GM12865 (cell line): ENCODE data around the gene MRO.
A peak's percentile ranks its signal among the peaks of the same experiment; 100 is the strongest.
"Not testable (repeated sequence)": the region's sequence is repeated elsewhere in the genome, so short reads cannot be mapped to it uniquely, and the experiment has no call there.

ENCODE experiments used
- DNase-seq: peaks from one replicate; pipeline ENCODE4 v3.0.0; 2010; ENCODE audit warnings: low read depth
- H3K4me3 ChIP-seq: 2 replicates; pipeline ENCODE4 v1.5.1; 2011; ENCODE audit warnings: mild to moderate bottlenecking, low read depth, low read length, control low read depth
- TF ChIP-seq, protein P1 (sequence below): IDR thresholded peaks from 2 replicates; pipeline ENCODE4 v1.5.1; 2011; ENCODE audit warnings: low read length, control low read depth, low read depth, inconsistent platforms; ENCODE audit not compliant: insufficient read depth; ENCODE audit errors: missing control alignments

Gene MRO

DNA sequence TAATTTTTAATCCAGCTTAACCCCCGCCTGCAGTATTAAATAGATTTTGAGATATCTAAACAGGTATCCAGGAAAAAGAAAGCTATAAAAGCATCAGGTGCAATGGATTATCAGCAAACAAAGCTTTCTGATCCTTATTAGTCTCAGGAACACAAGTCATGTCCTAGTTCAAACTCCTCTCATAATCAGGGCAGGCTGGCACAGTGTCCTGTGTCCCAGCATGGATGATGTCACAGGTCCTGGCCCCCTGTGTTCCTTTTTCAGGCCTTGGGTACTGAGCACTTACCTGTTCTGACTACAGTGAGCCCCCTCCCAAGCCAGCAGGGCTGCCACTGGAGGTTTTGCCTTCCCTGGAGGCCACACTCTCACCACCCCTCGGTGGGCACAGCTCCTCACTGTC is 19.5 kb upstream of the MRO start:
- DNase-seq = no peak
- TF ChIP-seq, protein P1, sequence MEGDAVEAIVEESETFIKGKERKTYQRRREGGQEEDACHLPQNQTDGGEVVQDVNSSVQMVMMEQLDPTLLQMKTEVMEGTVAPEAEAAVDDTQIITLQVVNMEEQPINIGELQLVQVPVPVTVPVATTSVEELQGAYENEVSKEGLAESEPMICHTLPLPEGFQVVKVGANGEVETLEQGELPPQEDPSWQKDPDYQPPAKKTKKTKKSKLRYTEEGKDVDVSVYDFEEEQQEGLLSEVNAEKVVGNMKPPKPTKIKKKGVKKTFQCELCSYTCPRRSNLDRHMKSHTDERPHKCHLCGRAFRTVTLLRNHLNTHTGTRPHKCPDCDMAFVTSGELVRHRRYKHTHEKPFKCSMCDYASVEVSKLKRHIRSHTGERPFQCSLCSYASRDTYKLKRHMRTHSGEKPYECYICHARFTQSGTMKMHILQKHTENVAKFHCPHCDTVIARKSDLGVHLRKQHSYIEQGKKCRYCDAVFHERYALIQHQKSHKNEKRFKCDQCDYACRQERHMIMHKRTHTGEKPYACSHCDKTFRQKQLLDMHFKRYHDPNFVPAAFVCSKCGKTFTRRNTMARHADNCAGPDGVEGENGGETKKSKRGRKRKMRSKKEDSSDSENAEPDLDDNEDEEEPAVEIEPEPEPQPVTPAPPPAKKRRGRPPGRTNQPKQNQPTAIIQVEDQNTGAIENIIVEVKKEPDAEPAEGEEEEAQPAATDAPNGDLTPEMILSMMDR = no peak

DNA sequence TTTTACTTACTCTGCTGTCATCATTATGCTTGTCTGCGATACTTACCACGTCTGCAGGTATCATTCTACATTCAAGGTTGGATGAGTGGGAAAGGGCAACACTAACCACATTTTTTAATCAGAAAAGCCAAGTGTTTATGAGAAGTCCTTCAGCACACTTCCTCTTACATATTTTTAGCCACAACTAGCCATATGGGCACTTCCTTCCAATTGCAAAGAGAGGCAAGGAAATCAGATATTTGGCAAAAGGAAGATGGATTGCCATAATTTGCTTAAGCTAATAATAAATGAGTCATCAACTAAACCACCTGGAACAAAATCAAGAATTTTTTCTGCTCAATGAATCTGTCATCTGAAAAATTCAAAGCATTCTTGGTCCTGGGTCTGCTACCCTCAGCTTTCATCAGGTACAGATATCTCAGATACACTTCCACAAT is 16.7 kb upstream of the MRO start:
- H3K4me3 ChIP-seq = no peak overlapping the region
- TF ChIP-seq, protein P1 = no peak

More for the DNA sequence above, 19.5 kb upstream of the MRO start:
- H3K4me3 ChIP-seq = no peak overlapping the region

DNA sequence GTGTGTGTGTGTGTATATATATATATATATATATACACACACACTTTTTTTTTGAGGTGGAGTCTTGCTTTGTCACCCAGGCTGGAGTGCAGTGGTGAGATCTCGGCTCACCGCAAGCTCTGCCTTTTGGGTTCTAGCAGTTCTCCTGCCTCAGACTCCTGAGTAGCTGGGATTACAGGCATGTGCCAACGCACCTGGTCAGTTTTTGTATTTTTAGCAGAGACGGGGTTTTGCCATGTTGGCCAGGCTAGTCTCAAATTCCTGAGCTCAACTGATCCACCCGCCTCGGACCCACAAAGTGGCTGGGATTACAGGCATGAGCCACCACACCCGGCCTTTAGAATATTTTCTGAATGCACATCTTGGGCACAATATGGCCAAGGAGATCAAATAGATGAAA is 13.7 kb upstream of the MRO start:
- DNase-seq = not testable (repeated sequence)

More for the DNA sequence above, 16.7 kb upstream of the MRO start:
- DNase-seq = peak; percentile 39

DNA sequence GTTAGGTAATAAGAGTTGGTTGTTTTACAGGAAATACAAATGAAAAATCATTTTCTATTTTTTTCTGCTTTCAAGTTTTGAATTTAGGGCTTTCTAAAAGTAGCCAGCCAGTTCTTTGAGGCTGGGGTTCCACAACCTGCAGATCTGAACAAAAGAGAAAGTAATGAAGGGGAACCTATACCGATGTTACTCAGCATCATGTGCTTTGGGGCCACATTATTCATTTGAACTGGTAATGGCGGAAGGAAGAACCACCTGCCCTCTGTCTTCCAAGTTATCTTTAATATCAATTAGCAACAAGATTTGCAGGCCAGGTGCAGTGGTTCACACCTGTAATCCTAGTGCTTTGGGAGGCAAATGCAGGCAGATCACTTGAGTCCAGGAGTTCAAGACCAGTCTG is 12.9 kb upstream of the MRO start:
- TF ChIP-seq, protein P1 = no peak
- H3K4me3 ChIP-seq = no peak overlapping the region
- peak; percentile 53 for DNase-seq

More for the DNA sequence above, 13.7 kb upstream of the MRO start:
- not testable (repeated sequence) for H3K4me3 ChIP-seq

DNA sequence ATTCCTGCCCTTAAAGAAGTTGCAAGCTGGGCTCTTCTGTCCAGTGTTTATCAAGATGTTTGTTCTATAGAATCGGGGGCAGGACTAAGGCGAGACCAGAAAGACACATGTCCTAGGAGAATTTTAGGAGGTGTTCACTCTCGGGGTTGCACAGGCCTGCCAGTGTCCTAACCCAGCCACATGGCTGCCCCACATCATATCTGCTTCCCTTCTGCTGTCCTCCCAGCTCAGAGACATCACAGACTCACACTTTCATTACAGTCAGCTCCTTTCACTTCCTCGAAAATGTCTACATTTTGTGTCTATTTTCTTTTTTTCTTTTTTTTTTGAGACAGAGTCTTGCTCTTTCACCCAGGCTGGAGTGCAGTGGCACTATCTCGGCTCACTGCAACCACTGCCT is 10.7 kb upstream of the MRO start:
- TF ChIP-seq, protein P1 = no peak
- no peak overlapping the region for H3K4me3 ChIP-seq
- DNase-seq = peak; percentile 42

DNA sequence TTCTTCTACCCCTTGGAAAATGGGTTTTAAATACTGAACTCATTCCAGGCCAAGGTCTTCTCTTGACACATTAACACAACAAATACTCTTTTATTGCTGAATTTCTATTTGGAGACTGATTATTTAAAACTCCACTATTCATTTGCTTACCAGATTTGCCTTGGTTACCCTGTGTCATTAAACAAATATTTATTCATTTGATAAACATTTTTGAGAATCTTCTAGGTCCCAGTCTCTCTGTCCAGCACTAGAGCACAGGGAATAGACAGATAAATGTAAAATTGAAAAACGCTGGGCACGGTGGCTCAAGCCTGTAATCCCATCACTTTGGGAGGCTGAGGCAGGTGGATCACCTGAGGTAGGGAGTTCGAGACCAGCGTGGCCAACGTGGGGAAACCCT is 9.8 kb upstream of the MRO start:
- DNase-seq = no peak
- TF ChIP-seq, protein P1 = no peak
- no peak overlapping the region for H3K4me3 ChIP-seq

DNA sequence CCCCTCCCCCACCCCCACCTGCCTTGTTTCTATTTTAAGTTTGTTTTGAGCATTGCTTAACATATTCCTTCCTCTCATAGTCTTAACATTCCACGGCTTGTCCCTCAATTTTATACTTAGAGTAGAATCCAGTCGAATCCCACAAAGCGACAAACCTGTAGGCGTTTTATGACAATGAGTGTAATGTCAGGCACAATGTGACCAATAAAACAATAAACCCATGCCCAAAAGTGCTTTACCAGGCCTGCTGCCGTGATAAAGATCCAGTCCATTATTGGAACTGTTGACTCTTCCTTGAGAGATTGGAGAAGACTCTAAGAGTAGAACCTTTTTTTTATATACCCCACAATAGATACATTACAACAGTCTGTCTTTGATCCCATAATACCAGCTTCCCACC is 6.2 kb upstream of the MRO start:
- DNase-seq = no peak
- H3K4me3 ChIP-seq = no peak overlapping the region
- TF ChIP-seq, protein P1 = no peak
